Fibroblast of skin of left quadriceps (primary cell): ENCODE results near the gene FBXO31.

Experiments
- DNase-seq, 2 experiments: peaks; one replicate each; pipeline ENCODE4 v3.0.0-alpha.2; 2013; ENCODE audit warnings: low read depth in 2 of 2

Gene FBXO31

DNA sequence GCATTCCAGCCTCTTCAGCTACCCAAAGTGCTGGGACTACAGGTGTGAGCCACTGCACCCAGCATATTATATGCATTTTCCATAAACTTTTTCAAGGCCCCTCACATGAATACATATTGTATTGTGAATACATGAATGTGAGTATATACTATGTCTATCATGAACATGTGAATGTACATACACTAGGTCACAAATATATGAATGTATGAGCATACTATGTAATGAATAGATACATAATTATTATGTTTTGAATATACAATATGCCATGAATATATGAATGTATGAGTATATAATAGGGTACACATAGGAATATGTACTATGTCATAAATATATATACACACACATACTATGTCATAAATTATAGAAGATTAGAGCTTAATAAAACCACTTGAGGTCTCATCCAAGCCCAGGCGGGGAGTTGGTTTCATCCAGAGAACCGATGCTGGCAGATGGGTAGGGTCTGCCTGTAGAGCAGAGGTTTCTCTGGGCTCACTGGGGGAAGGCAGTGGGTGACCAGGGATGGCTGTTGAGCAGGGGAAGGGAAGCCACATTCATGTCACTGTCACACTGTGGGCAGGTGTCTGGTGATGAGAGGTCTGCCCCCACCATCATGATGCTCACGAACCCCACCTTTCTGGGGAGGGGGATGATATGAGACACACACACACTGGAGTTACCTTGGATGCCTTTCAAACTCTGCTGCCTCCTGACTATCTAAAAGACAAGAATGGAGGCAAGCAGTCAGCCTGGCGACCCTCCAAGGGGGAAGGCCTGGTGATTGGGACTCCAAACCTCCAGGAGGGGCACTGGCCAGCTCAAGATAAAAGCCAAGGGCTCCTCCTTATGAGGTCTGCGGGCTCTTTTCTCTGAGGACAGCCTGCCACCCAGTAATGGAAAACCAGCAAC is 73.7 kb downstream of the FBXO31 start:
- no peak for DNase-seq

DNA sequence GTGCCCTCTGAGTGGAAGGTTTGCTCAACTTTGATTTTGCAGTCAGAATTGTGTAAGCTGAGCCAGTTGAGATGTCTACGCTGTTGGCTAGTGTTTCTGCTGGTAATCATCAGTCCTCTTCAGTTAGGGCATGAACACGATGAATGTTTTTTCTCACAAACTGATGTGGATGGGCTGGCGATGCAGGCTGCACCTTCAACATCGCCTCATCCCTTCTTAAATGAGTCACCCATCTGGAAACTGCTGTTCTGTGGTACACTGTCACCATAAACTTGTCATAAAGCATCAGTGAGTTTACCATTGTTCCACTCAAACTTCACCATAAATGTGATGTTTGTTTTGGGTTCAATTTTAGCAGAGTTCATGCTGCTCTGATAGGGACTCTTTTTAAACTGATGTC is 74.8 kb downstream of the FBXO31 start:
- DNase-seq: no peak

DNA sequence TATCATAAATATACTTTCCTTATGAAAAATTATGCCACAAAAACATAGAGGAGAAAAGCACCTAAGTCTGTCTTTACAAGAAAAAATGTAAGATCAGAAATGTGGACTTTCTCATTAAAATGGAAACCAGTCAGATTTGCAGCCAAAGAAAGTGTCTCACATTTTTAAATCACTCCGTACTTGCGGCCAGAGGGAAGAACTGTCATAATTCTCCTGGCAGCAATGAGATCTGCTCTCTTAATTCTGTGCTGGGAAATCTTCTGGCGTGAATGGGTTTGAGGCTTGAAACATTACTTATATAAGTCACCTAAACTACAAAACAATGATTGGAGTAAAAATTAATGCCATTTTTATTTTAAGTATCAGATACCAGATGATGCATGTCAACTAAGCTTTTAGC is 77.1 kb downstream of the FBXO31 start:
- no peak for DNase-seq

- DNase-seq: peak; percentile 61 to 63
These were observed 77.8 kb downstream of the FBXO31 start for GRCh38 chr16:87305505-87306391.

DNA sequence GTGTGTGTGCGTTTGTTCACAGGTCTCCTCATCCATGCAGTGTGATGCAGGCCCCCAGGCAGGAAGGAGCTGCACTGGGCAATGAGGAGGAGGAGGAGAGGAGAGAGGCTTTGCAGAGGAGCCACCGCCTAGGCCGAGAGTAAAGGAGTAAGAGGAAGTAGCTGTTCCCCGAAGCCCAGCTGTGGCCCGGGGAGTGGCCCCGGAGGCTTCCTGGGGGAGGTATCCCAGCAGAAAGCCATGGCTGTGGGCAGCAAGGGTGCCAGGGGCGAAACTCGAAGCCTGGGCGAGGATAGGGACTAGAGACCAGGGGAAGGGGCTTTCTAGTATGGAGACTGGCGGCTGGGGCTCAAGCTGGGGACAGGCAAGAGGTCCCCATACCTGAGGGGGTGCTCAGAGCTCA is 78.6 kb downstream of the FBXO31 start:
- DNase-seq: no peak

DNA sequence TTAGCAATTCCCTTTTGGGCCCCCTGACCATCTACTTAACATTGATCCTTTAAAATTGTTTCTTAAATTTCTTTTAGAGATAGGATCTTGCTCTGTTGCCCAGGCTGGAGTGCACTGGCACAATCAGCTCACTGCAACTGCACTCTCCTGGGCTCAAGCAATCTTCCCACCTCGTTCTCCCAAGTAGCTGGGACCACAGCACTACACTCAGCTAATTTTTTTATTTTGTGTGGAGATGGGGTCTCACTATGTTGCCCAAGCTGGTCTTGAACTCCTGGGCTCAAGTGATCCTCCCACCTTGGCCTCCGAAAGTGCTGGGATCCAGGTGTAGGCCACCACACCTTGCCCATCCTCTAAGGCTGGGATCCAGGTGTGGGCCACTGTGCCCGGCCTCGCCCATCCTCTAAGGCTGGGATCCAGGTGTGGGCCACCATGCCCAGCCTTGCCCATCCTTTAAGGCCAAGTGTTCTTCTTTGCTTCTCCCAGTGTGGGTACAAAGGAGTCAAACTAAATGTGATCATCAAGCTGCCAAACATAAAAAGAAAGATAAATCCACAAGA is 79.5 kb downstream of the FBXO31 start:
- DNase-seq: no peak

GRCh38 chr16:87303431-87303930 is 80.1 kb downstream of the FBXO31 start:
- DNase-seq: no peak

GRCh38 chr16:87298857-87299465 is 84.6 kb downstream of the FBXO31 start:
- DNase-seq: no peak

- DNase-seq: no peak
These were observed 85.5 kb downstream of the FBXO31 start for GRCh38 chr16:87297918-87298631.

DNA sequence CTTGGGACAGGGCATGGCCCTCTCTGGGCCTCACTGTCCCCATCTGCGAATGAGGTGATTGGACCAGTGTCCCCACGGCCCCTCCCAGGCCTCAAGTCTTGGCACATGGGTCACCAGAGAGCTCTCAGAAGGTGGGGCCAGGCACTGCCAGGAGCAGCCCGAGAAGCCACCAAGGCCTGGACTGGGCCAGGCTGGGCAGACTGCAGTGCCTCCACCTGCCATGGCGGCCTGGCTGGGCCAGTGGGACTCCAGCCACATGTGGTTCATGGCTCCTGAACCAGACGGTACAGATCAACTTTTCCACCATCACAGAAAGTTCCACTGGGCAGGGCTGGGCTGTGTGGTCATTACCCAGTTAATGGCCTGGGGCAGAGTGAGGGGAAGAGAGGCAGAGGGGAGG is 86.2 kb downstream of the FBXO31 start:
- no peak for DNase-seq

- no peak for DNase-seq
These were observed 87.7 kb downstream of the FBXO31 start for GRCh38 chr16:87295661-87296531.

- DNase-seq: no peak
These were observed 88.3 kb downstream of the FBXO31 start for GRCh38 chr16:87295259-87295658.

DNA sequence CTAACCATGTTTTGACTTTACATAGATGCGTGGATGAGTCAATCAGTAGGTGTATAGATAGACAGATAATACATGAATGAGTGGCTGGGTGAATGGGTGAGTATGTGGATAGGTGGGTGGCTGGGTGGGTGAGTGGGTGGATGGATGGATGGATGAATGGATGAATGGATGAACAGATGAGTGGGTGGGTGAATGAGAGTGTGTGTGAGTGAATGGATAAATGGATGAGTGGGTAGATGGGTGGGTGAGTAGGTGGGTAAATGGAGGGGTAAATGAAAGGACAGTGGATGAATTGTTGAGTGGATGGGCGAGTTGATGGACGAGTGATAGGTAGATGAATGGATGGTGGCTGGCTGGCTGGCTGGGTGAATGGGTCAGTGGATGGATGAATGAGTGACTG is 89.6 kb downstream of the FBXO31 start:
- DNase-seq: no peak

DNA sequence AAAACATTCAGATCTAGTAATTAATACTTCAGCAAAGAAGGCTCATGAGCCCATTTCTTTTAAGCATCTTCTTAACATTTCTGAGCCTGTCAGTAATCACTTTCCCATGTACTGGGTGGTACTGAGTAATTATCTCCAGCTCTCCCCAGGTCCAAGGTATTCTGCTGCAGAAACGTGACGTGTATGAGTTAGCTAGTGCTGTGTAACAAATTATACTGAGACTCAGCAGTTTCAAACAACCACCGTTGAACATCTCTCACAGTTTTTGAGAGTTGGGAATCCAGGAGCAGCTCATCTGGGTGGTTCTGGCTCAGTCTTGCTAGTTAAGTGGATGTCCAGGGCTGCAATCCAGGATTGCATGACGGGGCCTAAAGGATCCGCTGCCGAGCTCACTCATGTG is 91.6 kb downstream of the FBXO31 start:
- DNase-seq: no peak

DNA sequence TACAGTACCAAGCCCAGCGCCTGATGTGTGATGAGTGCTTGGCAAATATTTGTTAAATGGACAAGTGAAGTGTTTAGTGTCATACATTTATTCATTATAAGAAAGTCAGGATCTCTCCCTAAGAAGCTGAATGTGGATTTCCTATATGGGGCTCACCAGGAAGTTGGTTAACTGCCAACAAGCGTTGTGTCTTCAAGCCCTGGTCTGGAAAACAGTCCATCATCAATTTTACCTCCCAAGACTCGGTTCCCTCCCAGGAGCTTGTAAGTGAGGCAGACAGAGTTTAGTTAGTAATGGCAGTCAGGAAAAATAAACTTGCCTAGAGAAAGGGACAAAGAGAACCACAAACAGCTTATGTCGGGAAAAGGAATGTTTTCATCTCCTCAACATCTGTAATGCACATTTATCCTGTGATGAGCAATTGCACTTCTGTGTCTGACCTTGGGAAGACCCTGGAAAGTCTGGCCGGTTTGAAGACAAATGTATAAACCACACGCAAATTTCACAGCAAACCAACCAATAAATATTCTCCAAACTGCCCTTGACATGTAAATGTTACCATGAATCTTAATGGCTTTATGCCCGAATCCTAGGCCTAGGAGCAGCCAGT is 94.7 kb downstream of the FBXO31 start:
- DNase-seq: peak; percentile 96 to 97

DNA sequence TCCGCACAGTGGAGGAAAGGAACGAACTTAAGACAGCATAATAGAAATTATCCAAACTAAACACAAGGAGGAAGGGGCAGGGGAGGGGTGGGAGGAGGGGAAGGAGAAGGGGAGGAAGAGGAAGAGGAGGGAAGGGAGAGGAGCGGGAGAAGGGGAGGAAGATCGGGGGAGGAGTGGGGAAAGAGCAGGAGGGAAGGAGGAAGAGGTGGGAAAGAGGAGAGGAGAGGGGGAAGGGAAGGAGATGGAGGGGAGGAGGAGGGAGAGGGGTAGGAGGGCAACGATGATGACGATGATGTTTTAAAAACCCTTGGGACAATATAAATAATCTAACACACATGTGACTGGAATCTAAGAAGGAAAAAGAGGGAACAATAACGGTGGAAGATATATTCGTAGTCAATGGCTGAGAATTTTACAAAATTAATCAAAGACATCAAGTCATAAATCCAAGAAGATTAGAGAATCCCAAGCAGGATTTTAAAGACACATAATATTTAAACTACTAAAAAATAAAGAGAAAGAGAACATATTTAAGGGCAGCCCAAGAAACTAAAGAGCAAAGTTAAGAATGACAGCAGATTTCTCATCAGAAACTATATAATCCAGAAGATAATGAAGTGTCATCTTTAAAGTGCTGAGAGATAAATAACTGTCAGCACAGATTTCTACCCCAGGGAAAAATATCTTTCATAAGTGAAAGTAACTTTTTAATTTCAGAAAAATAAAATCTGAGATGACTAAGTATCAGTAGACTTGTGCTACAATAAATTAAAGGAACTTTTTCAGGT is 96.5 kb downstream of the FBXO31 start:
- DNase-seq: no peak

DNA sequence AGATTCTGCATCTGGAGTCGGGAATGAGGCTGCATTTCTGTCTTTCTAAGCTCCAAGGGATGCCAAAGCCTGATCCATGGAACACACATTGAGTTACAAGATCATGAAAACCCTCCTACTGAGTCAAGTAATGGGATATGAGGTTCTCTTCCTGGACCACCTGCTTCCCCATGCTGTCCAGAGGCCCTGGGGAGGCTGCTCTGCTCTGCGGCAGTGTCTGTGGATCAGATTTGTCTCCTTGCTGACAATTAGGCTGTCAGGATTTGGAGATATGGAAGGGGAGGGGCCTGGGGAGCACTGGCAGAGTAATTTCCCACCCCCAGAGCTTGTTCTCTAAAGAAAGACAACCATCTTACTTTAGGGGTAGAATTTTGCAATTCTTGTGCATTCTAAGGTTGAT is 99.4 kb downstream of the FBXO31 start:
- DNase-seq: no peak

- no peak for DNase-seq
These were observed 104.4 kb downstream of the FBXO31 start for GRCh38 chr16:87279094-87279658.
